Fibroblast of lung (primary cell): ENCODE data around the gene SH2D3C. TPM values are rescaled to one million over a fixed set of nuclear protein-coding genes. Genes with fewer than 3 reads are reported as not detected.

ENCODE experiments used
- DNase-seq, 2 donors: peaks; one replicate each; pipeline versions ENCODE4 v3.0.0 to v3.0.0-alpha.2; 2010; ENCODE audit warnings: low read depth in 2 of 2
- H2AFZ ChIP-seq: 2 replicates; pipeline ENCODE4 v1.5.1; 2012; ENCODE audit warnings: low read length, control low read depth, inconsistent platforms
- H3K27ac ChIP-seq: 2 replicates; pipeline ENCODE4 v1.5.1; 2011; ENCODE audit warnings: low read length, control low read depth; ENCODE audit not compliant: insufficient read depth
- H3K27me3 ChIP-seq: 2 replicates; pipeline ENCODE4 v1.5.1; 2011; ENCODE audit warnings: mild to moderate bottlenecking, low read length; ENCODE audit not compliant: control insufficient read depth, insufficient read depth
- H3K36me3 ChIP-seq: 2 replicates; pipeline ENCODE4 v1.5.1; 2011; ENCODE audit warnings: low read length; ENCODE audit not compliant: control insufficient read depth, insufficient read depth
- H3K4me1 ChIP-seq: 2 replicates; pipeline ENCODE4 v1.5.1; 2011; ENCODE audit warnings: low read length; ENCODE audit not compliant: control insufficient read depth, insufficient read depth; ENCODE audit errors: extremely low read depth
- H3K4me2 ChIP-seq: 2 replicates; pipeline ENCODE4 v1.5.1; 2011; ENCODE audit warnings: low read length, control low read depth; ENCODE audit not compliant: insufficient read depth; ENCODE audit errors: extremely low read depth
- H3K4me3 ChIP-seq, 4 experiments: fragments of 200-600 bp in 1 of 4; sonication (generic) in 1 of 4; replicated peaks in 1 of 4; 2 replicates each; pipeline ENCODE4 v1.5.1; 2011 to 2016; ENCODE audit warnings: low read length in 4 of 4, low read depth in 3 of 4, mild to moderate bottlenecking in 3 of 4, control low read depth in 2 of 4, inconsistent platforms in 1 of 4, mixed read lengths in 1 of 4; ENCODE audit not compliant: insufficient read depth in 1 of 4; ENCODE audit errors: control extremely low read depth in 1 of 4
- H3K79me2 ChIP-seq: 2 replicates; pipeline ENCODE4 v1.5.1; 2012; ENCODE audit warnings: mild to moderate bottlenecking, low read length, inconsistent platforms; ENCODE audit not compliant: control insufficient read depth, insufficient read depth
- H3K9ac ChIP-seq: 2 replicates; pipeline ENCODE4 v1.5.1; 2011; ENCODE audit warnings: mild to moderate bottlenecking, low read length, control low read depth; ENCODE audit not compliant: insufficient read depth
- H3K9me3 ChIP-seq: 2 replicates; pipeline ENCODE4 v1.5.1; 2012; ENCODE audit warnings: low read depth, low read length; ENCODE audit not compliant: control insufficient read depth, insufficient read depth
- H4K20me1 ChIP-seq: 2 replicates; pipeline ENCODE4 v1.5.1; 2011; ENCODE audit warnings: low read length; ENCODE audit not compliant: control insufficient read depth, insufficient read depth; ENCODE audit errors: extremely low read depth
- EZH2 ChIP-seq: IDR thresholded peaks from 2 replicates; pipeline ENCODE4 v1.5.1; 2012; ENCODE audit warnings: low read length, control low read depth, mild to moderate bottlenecking; ENCODE audit errors: missing control alignments
- polyA plus RNA-seq, 2 donors: library from polyadenylated mRNA; depleted of rRNA in 1 of 2; stranded (reverse) in 1 of 2; unstranded in 1 of 2; fragments of >200 nt; gene quantifications; 2 replicates each; pipeline ENCODE4 v1.2.1, GENCODE V29; 2011 to 2012; ENCODE audit warnings: missing spikeins in 1 of 2
- total RNA-seq: library from RNA; depleted of rRNA; stranded (reverse); fragments of >200 nt; gene quantifications from 2 replicates; pipeline ENCODE4 v1.2.1, GENCODE V29; 2014
- TF ChIP-seq, protein P1 (sequence below), 2 donors: IDR thresholded peaks in 1 of 2; conservative IDR thresholded peaks in 1 of 2; 1 replicate in 1 of 2; 2 replicates in 1 of 2; pipeline ENCODE4 v1.5.1; 2011 to 2012; ENCODE audit warnings: low read length in 2 of 2, control low read depth in 1 of 2, inconsistent platforms in 1 of 2, low read depth in 1 of 2, mild to moderate bottlenecking in 1 of 2

Gene SH2D3C
- total and polyA plus RNA-seq, 2 donors (not counting 1 experiment from before 2014, with no cell fraction given), result 1.2 TPM; not detected in 1

DNA sequence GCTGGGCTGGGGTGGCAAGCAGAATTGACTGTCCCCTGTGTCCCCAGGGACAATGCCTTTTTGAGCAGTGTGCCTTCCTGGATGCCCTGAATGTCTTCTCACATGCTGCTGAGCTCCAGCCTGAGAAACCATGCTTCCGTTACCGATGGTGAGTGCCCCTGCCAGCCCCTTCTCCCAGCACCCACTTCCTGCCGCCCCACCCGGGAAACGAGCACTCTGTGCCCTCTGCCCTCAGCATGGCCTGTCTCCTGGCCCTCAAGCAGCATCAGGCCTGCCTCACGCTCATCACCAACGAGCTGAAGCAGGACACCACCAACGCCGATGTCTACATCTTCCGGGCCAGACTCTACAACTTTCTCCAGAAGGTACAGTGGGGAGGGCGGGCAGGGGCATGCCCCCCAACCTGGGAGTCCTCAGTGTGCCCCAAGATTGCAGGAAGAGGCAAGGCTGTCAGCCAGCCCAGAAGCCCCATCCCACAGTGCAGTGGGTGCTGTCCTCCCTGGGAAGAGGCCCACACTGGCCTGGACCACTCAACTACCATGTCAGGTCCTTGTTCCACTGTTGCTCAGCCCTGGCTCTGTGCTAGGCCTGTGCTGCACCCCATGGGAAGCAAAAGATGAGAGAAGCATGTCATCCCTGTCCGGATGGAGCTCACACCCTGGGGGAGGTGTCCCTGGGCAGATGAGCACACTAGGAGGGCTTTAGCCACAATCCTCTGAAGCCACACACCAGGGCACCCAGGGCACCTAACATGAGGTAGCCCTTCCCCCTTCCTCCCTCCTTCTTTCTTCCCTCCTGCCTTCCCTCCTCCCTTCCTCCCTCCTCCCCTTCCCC, 58.2 kb downstream of the SH2D3C start:
- no peaks in the 10 kb centered on the region for H4K20me1 ChIP-seq
- H3K4me3 ChIP-seq, result no peak overlapping the region
- no peak for DNase-seq
- H2AFZ ChIP-seq, result no peak overlapping the region
- H3K79me2 ChIP-seq, result no peaks in the 10 kb centered on the region
- no peak overlapping the region for H3K27ac ChIP-seq
- H3K4me1 ChIP-seq, result peaks cover 16% of the 10 kb centered on the region
- no peaks in the 10 kb centered on the region for H3K27me3 ChIP-seq
- H3K36me3 ChIP-seq, result no peaks in the 10 kb centered on the region
- H3K9ac ChIP-seq, result no peak overlapping the region
- H3K9me3 ChIP-seq, result no peaks in the 10 kb centered on the region
- no peak for TF ChIP-seq EZH2
- TF ChIP-seq, protein P1, sequence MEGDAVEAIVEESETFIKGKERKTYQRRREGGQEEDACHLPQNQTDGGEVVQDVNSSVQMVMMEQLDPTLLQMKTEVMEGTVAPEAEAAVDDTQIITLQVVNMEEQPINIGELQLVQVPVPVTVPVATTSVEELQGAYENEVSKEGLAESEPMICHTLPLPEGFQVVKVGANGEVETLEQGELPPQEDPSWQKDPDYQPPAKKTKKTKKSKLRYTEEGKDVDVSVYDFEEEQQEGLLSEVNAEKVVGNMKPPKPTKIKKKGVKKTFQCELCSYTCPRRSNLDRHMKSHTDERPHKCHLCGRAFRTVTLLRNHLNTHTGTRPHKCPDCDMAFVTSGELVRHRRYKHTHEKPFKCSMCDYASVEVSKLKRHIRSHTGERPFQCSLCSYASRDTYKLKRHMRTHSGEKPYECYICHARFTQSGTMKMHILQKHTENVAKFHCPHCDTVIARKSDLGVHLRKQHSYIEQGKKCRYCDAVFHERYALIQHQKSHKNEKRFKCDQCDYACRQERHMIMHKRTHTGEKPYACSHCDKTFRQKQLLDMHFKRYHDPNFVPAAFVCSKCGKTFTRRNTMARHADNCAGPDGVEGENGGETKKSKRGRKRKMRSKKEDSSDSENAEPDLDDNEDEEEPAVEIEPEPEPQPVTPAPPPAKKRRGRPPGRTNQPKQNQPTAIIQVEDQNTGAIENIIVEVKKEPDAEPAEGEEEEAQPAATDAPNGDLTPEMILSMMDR (conservative IDR thresholded peaks at IDR 0.05 in 1 of 2, IDR thresholded peaks at IDR 0.05 in 1 of 2; ENCODE audit: low read depth in 1 of 2, low read length in 2 of 2), result no peak
- H3K4me2 ChIP-seq, result no peak overlapping the region

DNA sequence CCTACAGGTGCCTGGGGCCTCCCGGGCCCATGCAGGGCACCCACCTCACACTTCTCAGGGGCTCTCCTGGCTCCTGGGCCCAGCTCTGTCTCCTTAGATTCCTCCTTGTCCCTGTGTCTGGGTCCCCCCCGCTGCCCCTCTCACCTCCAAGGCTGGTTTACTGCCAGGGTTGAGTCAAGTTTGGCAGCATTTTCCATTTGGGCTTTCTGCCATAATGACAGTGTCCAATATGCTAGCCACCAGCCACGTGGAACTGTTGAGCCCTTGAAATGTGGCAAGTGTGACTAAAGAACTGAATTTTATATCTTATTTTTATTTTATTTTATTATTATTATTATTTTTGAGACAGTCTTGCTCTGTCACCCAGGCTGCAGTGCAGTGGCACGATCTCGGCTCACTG, 60.7 kb downstream of the SH2D3C start:
- H3K9me3 ChIP-seq, result no peaks in the 10 kb centered on the region
- H3K9ac ChIP-seq, result no peak overlapping the region
- DNase-seq, result no peak
- no peak overlapping the region for H3K27ac ChIP-seq
- TF ChIP-seq, protein P1 (conservative IDR thresholded peaks at IDR 0.05 in 1 of 2, IDR thresholded peaks at IDR 0.05 in 1 of 2; ENCODE audit: low read depth in 1 of 2, low read length in 2 of 2), result no peak
- no peak for TF ChIP-seq EZH2
- no peak overlapping the region for H3K4me3 ChIP-seq
- H3K79me2 ChIP-seq, result no peaks in the 10 kb centered on the region
- H4K20me1 ChIP-seq, result no peaks in the 10 kb centered on the region
- no peak overlapping the region for H2AFZ ChIP-seq
- no peak overlapping the region for H3K4me2 ChIP-seq
- peaks cover 7% of the 10 kb centered on the region for H3K4me1 ChIP-seq
- no peaks in the 10 kb centered on the region for H3K36me3 ChIP-seq
- H3K27me3 ChIP-seq, result no peaks in the 10 kb centered on the region

DNA sequence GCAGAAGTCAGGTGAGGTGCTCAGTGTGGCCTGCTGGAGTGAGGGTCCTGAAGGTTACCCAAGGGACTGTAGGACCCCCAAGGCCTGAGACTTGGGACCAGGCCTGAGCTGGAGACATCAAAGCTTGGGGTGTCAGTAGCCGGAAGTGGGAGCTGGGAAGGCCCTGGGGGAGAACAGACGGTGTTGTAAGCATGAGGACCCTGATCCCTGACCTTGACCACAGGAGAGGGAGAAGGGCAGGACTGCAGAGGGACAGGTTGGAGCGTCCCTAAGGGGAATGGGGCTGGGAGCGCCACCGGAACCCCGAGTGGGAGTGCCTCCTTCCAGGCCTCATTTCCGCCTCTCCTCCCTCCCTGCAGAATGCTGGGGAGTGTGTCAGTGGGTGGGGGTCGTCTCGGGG, 62.1 kb downstream of the SH2D3C start:
- DNase-seq, result no peak
- H3K4me2 ChIP-seq, result peak overlapping the region; percentile 81

More for the DNA sequence above, 62.1 kb downstream of the SH2D3C start:
- TF ChIP-seq EZH2, result no peak
- TF ChIP-seq, protein P1 (conservative IDR thresholded peaks at IDR 0.05 in 1 of 2, IDR thresholded peaks at IDR 0.05 in 1 of 2; ENCODE audit: low read depth in 1 of 2, low read length in 2 of 2), result no peak
- Histone ChIP-seq H2AFZ (peak overlapping the region; percentile 88), H3K27me3 (no peaks in the 10 kb centered on the region), H4K20me1 (no peaks in the 10 kb centered on the region), H3K79me2 (no peaks in the 10 kb centered on the region), H3K36me3 (peaks cover 1% of the 10 kb centered on the region), H3K4me1 (peaks cover 7% of the 10 kb centered on the region), H3K9ac (peak overlapping the region; percentile 76), H3K4me3 (peak overlapping the region; percentile 62 to 88 (median 77)), H3K9me3 (no peaks in the 10 kb centered on the region), H3K27ac (peak overlapping the region; percentile 82)
